GM15510 (cell line): ENCODE results near the gene DNASE2.

Experiments
- POLR2A ChIP-seq: IDR thresholded peaks from 3 replicates; pipeline ENCODE4 v1.6.1; 2011; ENCODE audit warnings: borderline replicate concordance; ENCODE audit not compliant: insufficient read length; ENCODE audit errors: extremely low read depth

The DNASE2 gene

DNA sequence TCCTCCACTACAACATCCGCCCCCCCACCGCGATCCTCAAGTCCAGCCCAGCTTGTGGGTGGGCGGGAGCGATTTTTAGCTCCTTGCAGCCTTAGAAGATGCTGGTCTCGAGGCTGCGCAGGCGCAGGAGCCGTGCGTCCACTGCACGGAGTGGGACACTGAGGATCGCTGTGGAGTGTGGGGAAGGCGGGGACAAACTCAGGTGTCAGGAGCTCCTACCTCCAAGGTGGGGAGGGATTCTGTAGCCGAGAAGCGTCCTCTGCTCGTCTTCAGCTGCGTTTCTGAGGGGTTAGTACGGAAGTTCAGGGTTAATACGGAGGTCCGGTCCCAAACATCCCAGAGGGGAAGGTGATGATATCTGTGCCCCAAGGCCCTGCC lies 46.7 kb downstream of the DNASE2 start, which contains the start of gene RTBDN:
RTBDN (minus strand) TSS at position 14 of the 378 bp plus-strand sequence. CDS start 4,600 bp downstream, outside the sequence.
- TF ChIP-seq POLR2A, result no peak

DNA sequence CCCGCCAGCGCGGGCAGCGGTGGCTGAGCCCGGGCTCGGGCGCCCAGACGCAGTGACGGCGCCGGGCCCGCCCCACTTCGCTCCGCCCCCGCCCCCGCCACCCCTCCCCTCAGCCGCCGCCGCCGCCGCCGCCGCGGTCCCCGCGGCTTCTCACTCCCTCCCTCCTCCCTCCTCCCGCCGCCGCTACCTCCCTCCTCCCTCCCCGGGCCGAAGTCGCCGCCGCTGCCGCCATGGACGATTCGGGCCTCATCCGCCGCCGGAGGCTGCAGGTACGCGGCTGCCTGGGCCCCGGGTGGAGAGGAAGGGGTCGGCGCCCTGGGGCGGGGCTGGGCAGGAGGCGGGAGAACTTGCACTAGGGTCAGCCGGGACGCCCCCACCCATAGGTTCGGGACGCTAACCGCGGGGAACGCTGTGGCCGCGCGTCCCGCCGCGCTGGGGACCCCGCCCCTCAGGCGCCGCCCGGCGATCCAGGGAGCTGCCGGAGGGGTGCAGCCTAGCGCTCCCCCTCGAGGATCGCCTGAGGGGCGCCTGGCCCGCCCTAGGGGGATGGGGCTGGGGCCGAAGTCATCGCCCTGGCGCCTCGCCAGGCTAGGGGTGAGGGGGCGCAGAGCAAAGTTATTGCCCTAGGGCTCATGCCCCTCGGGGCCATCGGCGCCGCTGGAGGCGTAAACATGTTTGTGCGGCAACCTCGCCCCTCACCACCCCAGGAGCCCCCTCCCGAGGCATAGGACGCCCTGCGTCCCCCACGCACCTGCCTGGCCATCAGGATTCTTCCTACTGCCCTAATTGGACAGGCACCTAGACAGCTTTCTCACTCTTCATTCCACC lies 47.3 kb downstream of the DNASE2 start:
- TF ChIP-seq POLR2A, result no peak

GRCh38 chr19:12833418-12833737 lies 47.9 kb downstream of the DNASE2 start:
- TF ChIP-seq POLR2A, result no peak

DNA sequence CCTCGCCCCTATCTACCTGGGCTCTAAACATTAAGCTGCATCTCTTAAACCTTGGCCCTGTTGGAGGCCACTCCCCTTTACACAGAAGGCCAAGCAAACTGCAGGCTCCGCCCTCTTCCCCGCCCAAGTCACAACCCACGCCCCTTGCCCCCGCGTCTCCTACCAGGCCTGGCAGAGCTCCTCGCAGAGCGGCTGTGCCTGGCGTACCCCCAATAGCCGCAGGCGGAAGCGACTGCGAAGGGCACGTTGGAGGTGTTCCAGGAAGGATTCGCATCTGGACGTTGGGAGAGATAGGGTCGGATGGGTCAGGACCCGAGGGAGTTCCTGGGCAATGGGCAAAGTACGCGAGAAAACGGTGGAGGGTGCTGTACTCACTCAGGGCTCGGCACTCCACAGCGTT lies 52.8 kb downstream of the DNASE2 start:
- no peak for TF ChIP-seq POLR2A

DNA sequence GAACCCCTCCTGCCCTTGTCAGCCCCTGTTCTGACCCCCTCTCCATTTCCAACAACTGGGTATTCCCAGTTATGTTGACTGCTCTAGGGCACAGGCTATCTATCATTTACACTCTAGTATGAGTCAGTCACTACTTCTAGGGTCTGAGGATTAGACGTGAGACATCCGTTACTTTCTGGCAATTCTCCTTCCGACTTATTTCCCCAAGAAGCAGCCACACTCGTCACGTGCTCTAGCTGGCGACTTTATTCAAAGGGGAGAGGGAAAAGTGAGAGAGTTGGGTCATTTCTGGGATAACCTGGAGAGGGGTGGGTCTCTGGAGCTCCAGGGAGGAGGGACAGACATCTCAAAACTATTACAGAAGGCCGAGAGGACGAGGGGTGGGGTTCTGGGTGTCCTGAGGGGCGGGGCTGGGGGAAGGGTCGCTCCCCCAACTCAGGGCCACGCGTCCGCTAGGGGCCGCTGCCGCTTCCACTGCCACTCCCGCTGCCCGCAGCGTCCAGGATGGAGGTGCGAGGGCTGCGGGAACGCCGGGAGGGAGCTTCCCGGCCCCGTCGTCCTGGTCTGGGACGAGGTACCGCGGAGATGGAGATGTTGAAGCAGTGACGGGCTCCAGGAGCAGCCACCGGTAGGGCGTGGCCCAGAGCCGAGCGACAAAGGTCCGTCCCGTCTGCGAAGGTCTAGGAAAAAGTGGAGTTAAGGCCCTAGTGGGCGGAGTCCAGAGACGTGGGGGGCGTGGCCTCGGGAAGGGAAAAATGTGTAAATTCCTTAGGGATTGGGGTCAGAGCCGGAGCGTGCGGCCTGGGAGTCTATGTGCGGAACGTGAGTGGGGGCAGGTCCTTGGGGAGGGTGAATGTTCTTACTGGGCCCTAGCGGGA lies 55.8 kb downstream of the DNASE2 start:
- no peak for TF ChIP-seq POLR2A
